GF-D8 (cell line): ENCODE data around the gene ARHGEF33.
"Not testable (repeated sequence)": the region's sequence is repeated elsewhere in the genome, so short reads cannot be mapped to it uniquely, and the experiment has no call there.

Experiments
- DNase-seq: peaks from one replicate; lab custom pipeline; 2025; lab: John Stamatoyannopoulos, UW

The ARHGEF33 gene

DNA sequence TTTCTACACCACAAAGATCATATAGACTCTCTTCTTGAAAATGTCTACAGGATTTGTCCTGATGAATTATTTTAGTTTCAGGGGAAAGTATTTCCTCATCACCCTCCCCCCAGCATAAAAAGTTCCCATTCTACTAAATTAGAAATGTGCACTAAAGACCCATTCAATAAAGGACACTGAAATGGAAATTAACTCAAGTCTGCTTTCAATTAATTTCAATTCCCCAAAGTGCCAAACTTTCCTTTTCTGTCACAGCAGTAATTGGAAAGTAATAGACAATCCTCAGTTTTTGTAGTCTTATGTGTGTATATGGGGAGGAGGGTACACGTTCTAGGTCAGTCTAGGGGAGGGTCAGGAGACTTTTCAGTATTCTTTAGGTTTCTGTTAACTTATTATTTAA lies 21.5 kb downstream of the ARHGEF33 start:
- DNase-seq: no peak

GRCh38 chr2:38912619-38913018 lies 22.9 kb downstream of the ARHGEF33 start:
- DNase-seq: no peak

GRCh38 chr2:38922389-38922788 lies 32.7 kb downstream of the ARHGEF33 start:
- DNase-seq: no peak

DNA sequence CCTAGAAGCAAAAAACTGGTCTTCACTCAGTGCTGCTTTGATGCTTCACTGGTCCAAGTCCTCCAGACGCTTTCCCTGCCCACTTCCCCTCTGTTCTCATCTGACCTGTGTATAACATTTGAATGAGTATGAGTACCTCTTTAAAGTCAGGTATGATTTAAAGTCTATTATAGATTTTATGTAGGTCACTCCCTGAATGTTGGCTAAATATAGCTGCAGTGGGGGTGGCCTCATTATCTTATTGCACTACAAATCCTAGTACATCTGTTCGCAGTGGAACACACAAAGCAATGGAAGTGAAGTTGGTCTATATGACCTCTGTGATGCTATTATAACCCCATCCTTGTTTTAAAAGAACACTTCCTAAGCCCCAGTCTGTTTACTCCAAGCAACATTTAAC lies 33.2 kb downstream of the ARHGEF33 start:
- no peak for DNase-seq

- DNase-seq: no peak
Observed at GRCh38 chr2:38925982-38926381, 36.3 kb downstream of the ARHGEF33 start.

DNA sequence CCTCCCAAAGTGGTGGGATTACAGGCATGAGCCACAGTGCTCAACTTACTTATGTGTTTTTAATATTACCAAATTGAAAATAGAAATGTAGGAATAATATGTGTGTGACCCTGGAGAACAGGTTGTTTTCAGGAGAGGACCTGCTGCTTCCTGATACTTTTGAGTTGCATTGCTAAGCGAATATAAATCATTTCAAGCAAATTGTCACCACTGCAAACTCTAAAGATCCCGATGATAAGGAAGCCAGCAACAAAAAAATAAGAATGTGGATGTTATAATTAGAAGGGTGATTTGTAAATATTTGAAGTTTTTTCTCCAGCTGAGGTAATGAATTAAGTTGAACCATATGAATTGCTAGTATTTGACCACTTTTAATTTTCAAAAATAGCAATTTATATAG lies 40.9 kb downstream of the ARHGEF33 start:
- no peak for DNase-seq

- DNase-seq: no peak
Observed at GRCh38 chr2:38932586-38932985, 42.9 kb downstream of the ARHGEF33 start.

GRCh38 chr2:38933653-38934052 lies 44.0 kb downstream of the ARHGEF33 start:
- no peak for DNase-seq

DNA sequence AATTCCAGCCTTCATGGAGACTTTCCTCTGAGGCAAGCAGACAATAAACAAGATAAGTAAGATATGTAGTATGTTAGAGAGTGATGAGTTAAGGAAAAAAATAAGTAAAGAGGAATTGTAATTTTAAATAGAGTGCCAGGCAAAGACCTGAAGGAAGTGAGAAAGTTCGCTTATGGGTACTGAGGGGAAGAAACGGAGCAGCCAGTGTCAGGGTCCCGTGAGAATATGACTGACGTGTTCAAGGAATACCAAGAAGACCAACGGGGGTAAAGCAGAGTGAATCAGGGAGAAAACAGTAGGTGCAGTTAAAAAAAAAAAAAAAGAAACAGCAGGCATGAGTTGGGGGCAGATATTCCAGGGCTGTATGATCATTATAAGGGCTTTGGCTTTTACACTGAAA lies 45.1 kb downstream of the ARHGEF33 start:
- DNase-seq: no peak

DNA sequence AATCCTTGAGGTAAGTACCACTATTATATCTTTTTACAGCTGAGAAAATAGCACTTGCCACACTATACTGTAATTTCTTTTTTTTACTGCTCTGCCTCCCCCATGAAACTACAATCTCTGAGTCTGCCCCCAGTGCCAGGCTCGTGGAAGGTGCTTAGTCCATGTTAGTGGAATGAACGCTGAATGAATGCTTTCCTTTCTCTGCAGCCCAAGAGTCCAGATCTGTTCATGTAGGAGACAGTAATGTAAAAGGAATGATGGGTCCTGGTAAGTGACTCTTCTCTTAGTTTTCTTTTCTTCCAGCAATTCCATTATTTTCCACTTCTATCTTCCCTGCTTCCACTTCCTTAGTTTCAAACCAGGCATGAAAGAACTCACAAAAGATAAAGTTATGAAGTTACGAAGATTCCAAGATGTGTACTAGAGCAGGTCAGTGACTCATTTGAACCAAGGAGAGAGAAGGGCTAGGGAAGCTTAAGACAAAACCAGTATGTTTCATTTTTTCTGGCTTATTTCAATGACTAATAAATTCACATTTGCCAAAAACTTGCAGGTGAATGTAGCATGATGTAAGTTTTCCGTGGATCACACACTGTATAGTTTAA lies 46.0 kb downstream of the ARHGEF33 start:
- DNase-seq: no peak

GRCh38 chr2:38936516-38936915 lies 46.8 kb downstream of the ARHGEF33 start:
- not testable (repeated sequence) for DNase-seq

GRCh38 chr2:38937548-38937947 lies 47.9 kb downstream of the ARHGEF33 start:
- no peak for DNase-seq

DNA sequence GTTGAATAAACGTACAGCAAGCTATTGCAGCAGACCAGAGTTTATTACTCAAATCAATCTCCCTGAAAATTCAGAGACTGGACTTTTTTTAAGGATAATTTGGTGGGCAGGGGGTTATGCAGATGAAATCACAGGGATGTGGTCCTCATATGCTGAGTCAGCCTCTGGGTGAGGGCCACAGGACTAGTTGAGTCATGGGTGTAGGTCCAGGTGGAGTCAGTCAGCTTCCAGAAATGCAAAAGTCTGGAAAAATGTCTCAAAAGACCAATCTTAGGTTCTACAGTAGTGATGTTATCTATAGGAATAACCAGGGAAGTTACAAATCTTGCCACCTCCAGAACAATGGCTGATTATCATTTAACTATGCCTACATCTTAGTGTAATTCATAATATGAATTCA lies 51.1 kb downstream of the ARHGEF33 start:
- DNase-seq: no peak

GRCh38 chr2:38943784-38944183 lies 54.1 kb downstream of the ARHGEF33 start:
- DNase-seq: no peak

- DNase-seq: no peak
Observed at GRCh38 chr2:38945372-38945771, 55.7 kb downstream of the ARHGEF33 start.

DNA sequence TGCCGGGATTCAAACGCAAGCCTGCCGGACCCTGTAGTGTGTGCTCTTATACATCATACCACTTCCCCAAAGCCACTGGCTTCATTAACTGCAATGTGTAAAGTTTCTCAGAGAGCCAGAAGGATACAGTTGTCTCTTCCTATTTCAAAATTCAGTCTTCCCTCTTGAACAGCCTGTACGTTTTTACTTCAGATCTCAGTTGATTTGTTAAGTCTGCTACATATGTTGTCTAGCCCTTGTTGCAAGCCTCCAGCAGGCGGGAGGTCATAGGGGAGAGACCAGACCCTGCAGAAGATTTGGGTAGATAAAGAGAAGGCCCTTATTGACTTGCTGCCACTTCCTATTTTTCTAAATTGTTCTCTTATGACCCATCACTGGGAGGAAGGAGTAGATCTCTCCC lies 56.2 kb downstream of the ARHGEF33 start:
- DNase-seq: peak; percentile 42

- DNase-seq: peak; percentile 34
Observed at GRCh38 chr2:38947241-38948239, 57.9 kb downstream of the ARHGEF33 start.

DNA sequence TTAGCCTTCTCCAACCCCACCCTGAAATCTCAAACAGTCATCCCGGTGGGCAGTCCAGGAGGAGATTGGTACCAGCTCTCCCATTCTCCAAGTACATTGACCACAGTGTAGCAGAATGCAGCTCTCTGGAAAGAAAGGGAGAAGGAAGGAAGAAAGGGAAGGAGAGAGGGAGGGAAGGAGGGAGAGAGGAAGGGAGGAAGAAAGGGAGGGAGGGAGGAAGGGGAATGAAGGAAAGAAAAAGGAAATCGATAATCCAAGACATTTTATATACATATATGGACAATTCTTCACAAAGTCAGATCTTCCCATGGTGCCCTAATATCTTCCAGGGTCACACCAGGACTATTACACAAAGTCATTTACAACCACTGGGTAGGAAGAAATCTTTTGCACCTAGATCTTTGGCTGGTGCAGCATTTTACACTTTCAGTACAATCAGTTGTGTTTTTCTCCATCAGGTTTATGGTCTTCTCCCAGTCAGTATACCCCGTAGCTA lies 58.8 kb downstream of the ARHGEF33 start:
- no peak for DNase-seq

- no peak for DNase-seq
Observed at GRCh38 chr2:38948995-38949394, 59.3 kb downstream of the ARHGEF33 start.

- no peak for DNase-seq
Observed at GRCh38 chr2:38951766-38952165, 62.1 kb downstream of the ARHGEF33 start.

GRCh38 chr2:38957972-38958371 lies 68.3 kb downstream of the ARHGEF33 start:
- no peak for DNase-seq

GRCh38 chr2:38959466-38959865 lies 69.8 kb downstream of the ARHGEF33 start:
- no peak for DNase-seq

DNA sequence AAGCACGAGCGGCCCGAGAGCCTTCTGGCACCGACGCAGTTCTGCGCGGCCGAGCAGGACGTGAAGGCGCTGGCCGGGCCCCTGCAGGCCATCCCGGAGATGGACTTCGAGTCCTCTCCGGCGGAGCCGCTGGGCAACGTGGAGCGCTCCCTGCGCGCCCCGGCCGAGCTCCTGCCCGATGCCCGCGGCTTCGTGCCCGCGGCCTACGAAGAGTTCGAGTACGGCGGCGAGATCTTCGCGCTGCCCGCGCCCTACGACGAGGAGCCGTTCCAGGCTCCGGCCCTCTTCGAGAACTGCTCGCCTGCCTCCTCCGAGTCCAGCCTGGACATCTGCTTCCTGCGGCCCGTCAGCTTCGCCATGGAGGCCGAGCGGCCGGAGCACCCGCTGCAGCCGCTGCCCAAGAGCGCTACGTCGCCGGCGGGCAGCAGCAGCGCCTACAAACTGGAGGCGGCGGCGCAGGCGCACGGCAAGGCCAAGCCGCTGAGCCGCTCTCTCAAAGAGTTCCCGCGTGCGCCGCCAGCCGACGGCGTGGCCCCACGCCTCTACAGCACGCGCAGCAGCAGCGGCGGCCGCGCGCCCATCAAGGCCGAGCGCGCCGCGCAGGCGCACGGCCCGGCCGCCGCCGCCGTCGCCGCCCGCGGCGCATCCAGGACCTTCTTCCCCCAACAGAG lies 70.4 kb downstream of the ARHGEF33 start:
- DNase-seq: no peak
